ENCODE measurements around the gene IP6K2.

GRCh38 chr3:48727511-48727910 lies 10.5 kb upstream of the IP6K2 start:
- TF ChIP-seq SUZ12 (IDR thresholded peaks at IDR 0.05; ENCODE audit: extremely low read depth, insufficient read depth, insufficient read length) (no peak), ZNF274 (IDR thresholded peaks at IDR 0.05; ENCODE audit: low read depth, low read length) (no peak)
